Measurements from ENCODE around the gene GABRG3.

- TF ChIP-seq POLR2AphosphoS2 (IDR thresholded peaks at IDR 0.05; ENCODE audit: low read length) (no peak), CHD1 (IDR thresholded peaks at IDR 0.05; ENCODE audit: low read length) (no peak), CTCF (IDR thresholded peaks at IDR 0.05 in 2 of 3, conservative IDR thresholded peaks at IDR 0.05 in 1 of 3; ENCODE audit: insufficient read depth in 2 of 3, low read depth in 1 of 3, low read length in 3 of 3) (no peak), HDAC2 (IDR thresholded peaks at IDR 0.05) (0 out of 2 replicates have a peak, but pooled peaks have one; percentile 20), TBP (optimal IDR thresholded peaks at IDR 0.05; ENCODE audit: low read depth, low read length) (no peak), FIP1L1 (IDR thresholded peaks at IDR 0.05; ENCODE audit: low read depth, low read length, poor library complexity, severe bottlenecking) (no peak), XRCC5 (IDR thresholded peaks at IDR 0.05; ENCODE audit: low read depth, low read length) (no peak), POLR2A (conservative IDR thresholded peaks at IDR 0.05) (no peak), RFX5 (IDR thresholded peaks at IDR 0.05; ENCODE audit: low read depth, low read length) (no peak)
Observed at GRCh38 chr15:27124287-27124871, 153.4 kb downstream of the GABRG3 start.

Measured in K562 (cell line).